Measurements from ENCODE around the gene KRT77. TPM values are rescaled to one million over a fixed set of nuclear protein-coding genes. Genes with fewer than 3 reads are reported as not detected.

The KRT77 gene
- total RNA-seq, 2 experiments from 2014 or later = not detected

DNA sequence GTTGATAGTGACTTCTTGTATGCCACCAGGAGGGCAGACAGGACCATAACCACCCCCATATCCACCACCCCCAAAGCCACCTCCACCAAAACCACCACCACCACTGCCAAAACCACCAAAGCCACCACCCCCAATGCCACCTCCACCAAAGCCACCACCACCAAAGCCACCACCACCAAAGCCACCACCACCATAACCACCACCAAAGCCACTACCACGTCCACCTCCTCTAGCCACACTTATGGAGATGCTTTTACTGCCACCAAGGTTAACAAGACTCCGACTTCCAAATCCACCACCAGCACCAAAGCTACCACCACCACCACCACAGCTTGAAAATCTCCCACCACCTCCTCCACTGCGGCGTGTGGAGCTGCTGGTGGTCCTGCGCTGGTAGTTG, 23.4 kb downstream of the KRT77 start:
- H3K9me3 ChIP-seq (ENCODE audit: low read length) = no peaks in the 10 kb centered on the region
- H3K27ac ChIP-seq (ENCODE audit: low read depth, low read length, poor library complexity, severe bottlenecking) = no peak overlapping the region
- H3K9me2 ChIP-seq (ENCODE audit: insufficient read depth, low read length) = no peaks in the 10 kb centered on the region
- H3K36me3 ChIP-seq (ENCODE audit: insufficient read depth, low read length) = no peaks in the 10 kb centered on the region
- CTCF ChIA-PET (ENCODE audit: unreplicated experiment) = no interaction called here
- no peak overlapping the region for H3K4me3 ChIP-seq (ENCODE audit: low read depth, low read length, poor library complexity, severe bottlenecking)
- no peak for DNase-seq (ENCODE audit: low spot score)
- no peak for TF ChIP-seq EZH2phosphoT487 (IDR thresholded peaks at IDR 0.05; ENCODE audit: borderline replicate concordance, low read depth, low read length)
- TF ChIP-seq, protein P1, sequence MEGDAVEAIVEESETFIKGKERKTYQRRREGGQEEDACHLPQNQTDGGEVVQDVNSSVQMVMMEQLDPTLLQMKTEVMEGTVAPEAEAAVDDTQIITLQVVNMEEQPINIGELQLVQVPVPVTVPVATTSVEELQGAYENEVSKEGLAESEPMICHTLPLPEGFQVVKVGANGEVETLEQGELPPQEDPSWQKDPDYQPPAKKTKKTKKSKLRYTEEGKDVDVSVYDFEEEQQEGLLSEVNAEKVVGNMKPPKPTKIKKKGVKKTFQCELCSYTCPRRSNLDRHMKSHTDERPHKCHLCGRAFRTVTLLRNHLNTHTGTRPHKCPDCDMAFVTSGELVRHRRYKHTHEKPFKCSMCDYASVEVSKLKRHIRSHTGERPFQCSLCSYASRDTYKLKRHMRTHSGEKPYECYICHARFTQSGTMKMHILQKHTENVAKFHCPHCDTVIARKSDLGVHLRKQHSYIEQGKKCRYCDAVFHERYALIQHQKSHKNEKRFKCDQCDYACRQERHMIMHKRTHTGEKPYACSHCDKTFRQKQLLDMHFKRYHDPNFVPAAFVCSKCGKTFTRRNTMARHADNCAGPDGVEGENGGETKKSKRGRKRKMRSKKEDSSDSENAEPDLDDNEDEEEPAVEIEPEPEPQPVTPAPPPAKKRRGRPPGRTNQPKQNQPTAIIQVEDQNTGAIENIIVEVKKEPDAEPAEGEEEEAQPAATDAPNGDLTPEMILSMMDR (conservative IDR thresholded peaks at IDR 0.05; ENCODE audit: low read length) = no peak
- H2AFZ ChIP-seq (ENCODE audit: low read length) = no peak overlapping the region
- POLR2A ChIA-PET = no interaction called here
- no peaks in the 10 kb centered on the region for H3K79me2 ChIP-seq (ENCODE audit: insufficient read depth, low read depth, low read length)
- no peak overlapping the region for H3K4me2 ChIP-seq (ENCODE audit: low read length)
- no TSS peak for BruUV-seq (replicated peaks)
- H4K20me1 ChIP-seq (ENCODE audit: insufficient read depth, low read length) = no peaks in the 10 kb centered on the region
- H3K4me1 ChIP-seq (ENCODE audit: insufficient read depth, low read length, poor library complexity, severe bottlenecking) = no peaks in the 10 kb centered on the region
- intact Hi-C loops (cut with micrococcal nuclease; ENCODE audit: unreplicated experiment) = no loop called here

GRCh38 chr12:52677671-52678070, 25.7 kb downstream of the KRT77 start:
- no peaks in the 10 kb centered on the region for H3K9me3 ChIP-seq (ENCODE audit: low read length)
- H3K27ac ChIP-seq (ENCODE audit: low read depth, low read length, poor library complexity, severe bottlenecking) = no peak overlapping the region
- H4K20me1 ChIP-seq (ENCODE audit: insufficient read depth, low read length) = no peaks in the 10 kb centered on the region
- H3K79me2 ChIP-seq (ENCODE audit: insufficient read depth, low read depth, low read length) = no peaks in the 10 kb centered on the region
- no peaks in the 10 kb centered on the region for H3K36me3 ChIP-seq (ENCODE audit: insufficient read depth, low read length)
- POLR2A ChIA-PET = no interaction called here
- no peak overlapping the region for H3K4me3 ChIP-seq (ENCODE audit: low read depth, low read length, poor library complexity, severe bottlenecking)
- no peaks in the 10 kb centered on the region for H3K9me2 ChIP-seq (ENCODE audit: insufficient read depth, low read length)
- H3K4me2 ChIP-seq (ENCODE audit: low read length) = no peak overlapping the region
- DNase-seq (ENCODE audit: low spot score) = no peak
- intact Hi-C loops (cut with micrococcal nuclease; ENCODE audit: unreplicated experiment) = no loop called here
- no TSS peak for BruUV-seq (replicated peaks)
- CTCF ChIA-PET (ENCODE audit: unreplicated experiment) = no interaction called here
- H2AFZ ChIP-seq (ENCODE audit: low read length) = no peak overlapping the region
- TF ChIP-seq, protein P1 (conservative IDR thresholded peaks at IDR 0.05; ENCODE audit: low read length) = no peak
- TF ChIP-seq EZH2phosphoT487 (IDR thresholded peaks at IDR 0.05; ENCODE audit: borderline replicate concordance, low read depth, low read length) = no peak
- no peaks in the 10 kb centered on the region for H3K4me1 ChIP-seq (ENCODE audit: insufficient read depth, low read length, poor library complexity, severe bottlenecking)

DNA sequence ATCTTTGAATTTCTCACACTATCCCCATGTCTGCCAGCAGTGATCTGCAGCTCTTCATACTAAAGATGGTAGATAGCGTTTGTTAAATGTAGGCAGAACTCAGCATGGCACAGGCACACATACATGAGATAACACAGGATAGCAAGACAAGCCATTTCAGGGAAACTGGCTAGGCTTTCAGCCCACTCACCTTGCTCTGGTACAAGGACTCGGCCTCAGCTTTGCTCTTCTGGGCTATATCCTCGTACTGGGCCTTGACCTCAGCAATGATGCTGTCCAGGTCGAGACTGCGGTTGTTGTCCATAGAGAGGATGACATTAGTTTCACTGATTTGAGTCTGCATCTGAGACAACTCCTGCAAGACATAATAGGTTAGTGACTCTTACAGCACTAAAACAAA, 26.2 kb downstream of the KRT77 start:
- Histone ChIP-seq H3K4me1 (ENCODE audit: insufficient read depth, low read length, poor library complexity, severe bottlenecking) (no peaks in the 10 kb centered on the region), H3K9me2 (ENCODE audit: insufficient read depth, low read length) (no peaks in the 10 kb centered on the region), H3K9me3 (ENCODE audit: low read length) (no peaks in the 10 kb centered on the region), H4K20me1 (ENCODE audit: insufficient read depth, low read length) (no peaks in the 10 kb centered on the region), H3K27ac (ENCODE audit: low read depth, low read length, poor library complexity, severe bottlenecking) (no peak overlapping the region), H3K36me3 (ENCODE audit: insufficient read depth, low read length) (no peaks in the 10 kb centered on the region), H3K4me2 (ENCODE audit: low read length) (no peak overlapping the region), H2AFZ (ENCODE audit: low read length) (no peak overlapping the region), H3K4me3 (ENCODE audit: low read depth, low read length, poor library complexity, severe bottlenecking) (no peak overlapping the region), H3K79me2 (ENCODE audit: insufficient read depth, low read depth, low read length) (no peaks in the 10 kb centered on the region)
- intact Hi-C loops (cut with micrococcal nuclease; ENCODE audit: unreplicated experiment) = no loop called here
- no TSS peak for BruUV-seq (replicated peaks)
- no peak for TF ChIP-seq EZH2phosphoT487 (IDR thresholded peaks at IDR 0.05; ENCODE audit: borderline replicate concordance, low read depth, low read length)
- TF ChIP-seq, protein P1 (conservative IDR thresholded peaks at IDR 0.05; ENCODE audit: low read length) = no peak
- no peak for DNase-seq (ENCODE audit: low spot score)
- POLR2A ChIA-PET = interaction anchor here (0.6 kb wide), 1 partner anchor 193 kb away, joined by 3 read pairs; no protein-coding TSS in a partner anchor
- CTCF ChIA-PET (ENCODE audit: unreplicated experiment) = no interaction called here

Measured in OCI-LY7 (cell line).